H9 (cell line): Measurements from ENCODE around the gene CFL1. TPM values are rescaled to one million over a fixed set of nuclear protein-coding genes. Genes with fewer than 3 reads are reported as not detected.

Experiments
- DNase-seq: peaks from one replicate; pipeline ENCODE4 v3.0.0-alpha.2; 2017
- H2AFZ ChIP-seq: one replicate; pipeline ENCODE4 v1.6.1; 2013; ENCODE audit warnings: mild to moderate bottlenecking, low read length, control low read depth, moderate library complexity
- H2AK5ac ChIP-seq: 2 replicates; pipeline ENCODE4 v1.6.1; 2013; ENCODE audit warnings: low read length, control low read depth, mixed read lengths; ENCODE audit not compliant: insufficient read length
- H2BK120ac ChIP-seq: one replicate; pipeline ENCODE4 v1.6.1; 2013; ENCODE audit warnings: low read depth, mild to moderate bottlenecking, low read length, control low read depth, inconsistent platforms; ENCODE audit not compliant: poor library complexity, severe bottlenecking
- H2BK12ac ChIP-seq: 2 replicates; pipeline ENCODE4 v1.6.1; 2013; ENCODE audit warnings: low read length, control low read depth, mixed read lengths, low read depth; ENCODE audit not compliant: insufficient read length
- H2BK15ac ChIP-seq: 2 replicates; pipeline ENCODE4 v1.6.1; 2013; ENCODE audit warnings: low read depth, low read length, control low read depth
- H2BK20ac ChIP-seq: one replicate; pipeline ENCODE4 v1.6.1; 2013; ENCODE audit warnings: low read depth, mild to moderate bottlenecking, low read length, control low read depth, inconsistent platforms; ENCODE audit not compliant: poor library complexity, severe bottlenecking
- H2BK5ac ChIP-seq: 2 replicates; pipeline ENCODE4 v1.6.1; 2013; ENCODE audit warnings: low read length, control low read depth, mixed read lengths; ENCODE audit not compliant: insufficient read length
- H3K14ac ChIP-seq: 2 replicates; pipeline ENCODE4 v1.6.1; 2013; ENCODE audit warnings: low read length, control low read depth; ENCODE audit not compliant: insufficient read depth
- H3K18ac ChIP-seq: 2 replicates; pipeline ENCODE4 v1.6.1; 2013; ENCODE audit warnings: low read depth, mild to moderate bottlenecking, mixed read lengths, low read length, control low read depth; ENCODE audit not compliant: insufficient read length
- H3K23ac ChIP-seq: 2 replicates; pipeline ENCODE4 v1.6.1; 2013; ENCODE audit warnings: low read length, control low read depth, mixed read lengths, low read depth; ENCODE audit not compliant: insufficient read length
- H3K23me2 ChIP-seq: 2 replicates; pipeline ENCODE4 v1.6.1; 2013; ENCODE audit warnings: low read depth, mild to moderate bottlenecking, mixed read lengths, low read length, control low read depth; ENCODE audit not compliant: insufficient read length, poor library complexity, severe bottlenecking
- H3K27ac ChIP-seq: 2 replicates; pipeline ENCODE4 v1.5.1; 2013; ENCODE audit warnings: low read length, control low read depth, mixed read lengths, low read depth; ENCODE audit not compliant: insufficient read length
- H3K27me3 ChIP-seq: 2 replicates; pipeline ENCODE4 v1.6.1; 2013; ENCODE audit warnings: low read length, control low read depth, inconsistent platforms; ENCODE audit not compliant: insufficient read depth
- H3K4ac ChIP-seq: 2 replicates; pipeline ENCODE4 v1.6.1; 2013; ENCODE audit warnings: low read depth, mild to moderate bottlenecking, control low read depth, inconsistent platforms, low read length, moderate library complexity
- H3K4me1 ChIP-seq: 2 replicates; pipeline ENCODE4 v1.6.1; 2013; ENCODE audit warnings: low read length, control low read depth, inconsistent platforms; ENCODE audit not compliant: insufficient read depth
- H3K4me2 ChIP-seq: 2 replicates; pipeline ENCODE4 v1.6.1; 2013; ENCODE audit warnings: low read length, control low read depth, mixed read lengths; ENCODE audit not compliant: insufficient read length, insufficient read depth
- H3K56ac ChIP-seq: 2 replicates; pipeline ENCODE4 v1.6.1; 2013; ENCODE audit warnings: low read depth, mild to moderate bottlenecking, mixed read lengths, low read length, control low read depth; ENCODE audit not compliant: insufficient read length
- H3K79me1 ChIP-seq: 2 replicates; pipeline ENCODE4 v1.6.1; 2013; ENCODE audit warnings: low read depth, mild to moderate bottlenecking, moderate library complexity, low read length, control low read depth, inconsistent platforms; ENCODE audit not compliant: insufficient read depth, poor library complexity, severe bottlenecking
- H3K79me2 ChIP-seq: 2 replicates; pipeline ENCODE4 v1.6.1; 2013; ENCODE audit warnings: low read length, control low read depth, inconsistent platforms; ENCODE audit not compliant: insufficient read depth
- H3K9ac ChIP-seq: 2 replicates; pipeline ENCODE4 v1.6.1; 2013; ENCODE audit warnings: low read length, control low read depth, mixed read lengths; ENCODE audit not compliant: insufficient read length; ENCODE audit errors: extremely low read depth
- H3K9me3 ChIP-seq: one replicate; pipeline ENCODE4 v1.6.1; 2013; ENCODE audit warnings: low read depth, low read length, inconsistent platforms; ENCODE audit not compliant: control insufficient read depth
- H3T11ph ChIP-seq: one replicate; pipeline ENCODE4 v1.6.1; 2013; ENCODE audit warnings: mild to moderate bottlenecking, low read length, control low read depth, inconsistent platforms
- H4K20me1 ChIP-seq: one replicate; pipeline ENCODE4 v1.6.1; 2013; ENCODE audit not compliant: control insufficient read depth, insufficient read length, insufficient read depth
- H4K5ac ChIP-seq: 2 replicates; pipeline ENCODE4 v1.6.1; 2013; ENCODE audit warnings: low read depth, mild to moderate bottlenecking, mixed read lengths, low read length, control low read depth; ENCODE audit not compliant: insufficient read length
- H4K8ac ChIP-seq: replicated peaks from 2 replicates; pipeline ENCODE4 v1.6.1; 2013; ENCODE audit warnings: low read length, control low read depth, mixed read lengths, low read depth; ENCODE audit not compliant: insufficient read length
- H4K91ac ChIP-seq: 2 replicates; pipeline ENCODE4 v1.6.1; 2013; ENCODE audit warnings: low read depth, mild to moderate bottlenecking, moderate library complexity, mixed read lengths, low read length, control low read depth; ENCODE audit not compliant: insufficient read length
- H3K27ac Mint-ChIP-seq, 3 experiments: 2 replicates in 2 of 3; 3 replicates in 1 of 3; pipeline ENCODE4 v1.8.0; 2020 to 2021; ENCODE audit warnings: mixed read lengths in 3 of 3, mild to moderate bottlenecking in 1 of 3, moderate library complexity in 1 of 3
- H3K27me3 Mint-ChIP-seq: 2 replicates; pipeline ENCODE4 v1.8.0; 2021; ENCODE audit warnings: low read depth, mild to moderate bottlenecking, moderate library complexity, mixed read lengths
- H3K36me3 Mint-ChIP-seq, 3 experiments: 2 replicates in 2 of 3; 3 replicates in 1 of 3; pipeline ENCODE4 v1.8.0; 2020 to 2021; ENCODE audit warnings: low read depth in 3 of 3, mixed read lengths in 3 of 3; ENCODE audit not compliant: insufficient read depth in 1 of 3
- H3K4me1 Mint-ChIP-seq, 2 experiments: 2 replicates each; pipeline ENCODE4 v1.8.0; 2020; ENCODE audit warnings: mixed read lengths in 2 of 2
- H3K4me3 Mint-ChIP-seq, 2 experiments: 2 replicates in 1 of 2; 3 replicates in 1 of 2; pipeline ENCODE4 v1.8.0; 2020 to 2021; ENCODE audit warnings: mild to moderate bottlenecking in 2 of 2, mixed read lengths in 2 of 2, moderate library complexity in 1 of 2
- H3K9me3 Mint-ChIP-seq, 2 experiments: 2 replicates in 1 of 2; 3 replicates in 1 of 2; pipeline ENCODE4 v1.8.0; 2020; ENCODE audit warnings: mild to moderate bottlenecking in 2 of 2, mixed read lengths in 2 of 2, moderate library complexity in 1 of 2
- CTCF ChIP-seq: fragments of 200-600 bp; sonication (generic); conservative IDR thresholded peaks from 3 replicates; pipeline ENCODE4 v1.8.0; 2021; ENCODE audit warnings: antibody characterized with exemption, mild to moderate bottlenecking
- WGBS: extraction: QIAGEN DNeasy Blood & Tissue Kit; methylation state at CpG from one replicate; pipeline ENCODE4 v1.1.7; 2013; ENCODE audit warnings: missing lambda C conversion rate, low lambda C conversion rate, mixed read lengths; ENCODE audit not compliant: insufficient read length; ENCODE audit errors: extremely low coverage; 5-methylcytosine and 5-hydroxymethylcytosine counted together
- total RNA-seq: library from RNA; stranded (reverse); gene quantifications from 2 replicates; pipeline ENCODE4 v1.2.1, GENCODE V29; 2021

The CFL1 gene
- total RNA-seq, 1 experiment from 2014 or later: 1,107 TPM

GRCh38 chr11:65868907-65869306 lies 10.9 kb upstream of the CFL1 start:
- Histone ChIP-seq H2AK5ac (no peak overlapping the region), H2BK15ac (no peak overlapping the region), H2BK12ac (no peak overlapping the region), H3K4me2 (no peak overlapping the region), H2BK120ac (no peak overlapping the region), H3K79me1 (no peaks in the 10 kb centered on the region), H3K23me2 (peaks cover 8% of the 10 kb centered on the region), H4K8ac (no peak overlapping the region), H3K9ac (no peak overlapping the region), H3K14ac (no peak overlapping the region), H3K4me1 (no peaks in the 10 kb centered on the region), H3T11ph (no peak overlapping the region), H3K18ac (no peak overlapping the region), H3K56ac (no peak overlapping the region), H3K79me2 (no peaks in the 10 kb centered on the region), H4K20me1 (no peaks in the 10 kb centered on the region), H3K23ac (no peak overlapping the region), H2BK5ac (no peak overlapping the region), H4K5ac (no peak overlapping the region), H3K9me3 (no peaks in the 10 kb centered on the region), H3K4ac (no peak overlapping the region), H4K91ac (no peak overlapping the region), H3K27me3 (peaks cover 3% of the 10 kb centered on the region; the same call in 1 of the 2 replicates), H2BK20ac (no peak overlapping the region), H3K27ac (no peak overlapping the region), H2AFZ (no peak overlapping the region)
- Mint-ChIP-seq H3K27me3 (peaks cover 7% of the 10 kb centered on the region), H3K4me3 (no peak overlapping the region), H3K27ac (no peak overlapping the region), H3K4me1 (peaks cover 15 to 20% of the 10 kb centered on the region in 2 experiments), H3K9me3 (no peaks in the 10 kb centered on the region; a peak in 1 of 5 replicates), H3K36me3 (peaks cover 8 to 20% (median 20%) of the 10 kb centered on the region in 3 experiments; a peak in 6 of 7 replicates)
- no CpG with 5 or more reads among the region's 3 CpGs for WGBS
- no peak for TF ChIP-seq CTCF
- DNase-seq: no peak
